ENCODE results near the gene MRTFB.

- TF ChIP-seq CTCF (conservative IDR thresholded peaks at IDR 0.05; ENCODE audit: low read depth in 2 of 2) (peak; percentile 18 to 48; a peak in 2 of 4 replicates), POLR2AphosphoS5 (IDR thresholded peaks at IDR 0.05; ENCODE audit: low read depth) (no peak), EZH2phosphoT487 (IDR thresholded peaks at IDR 0.05; ENCODE audit: unreplicated experiment) (no peak)
These were observed 239.4 kb downstream of the MRTFB start for GRCh38 chr16:14310519-14310991.
